ENCODE results near the gene HIPK1. TPM values are rescaled to one million over a fixed set of nuclear protein-coding genes. Genes with fewer than 3 reads are reported as not detected.

Gene HIPK1
- total and polyA plus RNA-seq, 10 of the 15 experiments (the other 5 are each of a cell fraction or from before 2014, with no cell fraction given): 4.2 to 33.9 (median 11.4) TPM

GRCh38 chr1:113895961-113896360 lies 33.2 kb upstream of the HIPK1 start:
- RAD21 ChIA-PET (ENCODE audit: unreplicated experiment): interaction anchor here (0.6 to 1.2 kb wide), 2 partner anchors 15 to 136 kb away, joined by 3 to 4 read pairs; no protein-coding TSS in a partner anchor
- CTCF ChIA-PET: no interaction called here
- H3K79me2 ChIP-seq (ENCODE audit: control insufficient read depth, insufficient read depth, low read length): no peaks in the 10 kb centered on the region; the same call in 1 of the 2 replicates
- H3K27ac ChIP-seq (ENCODE audit: control insufficient read depth, insufficient read depth): no peak overlapping the region
- H3K4me2 ChIP-seq (ENCODE audit: control insufficient read depth, insufficient read depth): no peak overlapping the region
- no peak overlapping the region for H3K9ac ChIP-seq (ENCODE audit: control insufficient read depth, insufficient read depth, low read length)
- H3K27me3 ChIP-seq (replicated peaks in 1 of 2; ENCODE audit: control insufficient read depth in 2 of 2, insufficient read depth in 2 of 2, low read length in 1 of 2): no peaks in the 10 kb centered on the region
- no peak overlapping the region for H2AFZ ChIP-seq (ENCODE audit: control insufficient read depth, low read depth, low read length)
- no peak overlapping the region for H3K4me3 ChIP-seq
- no peaks in the 10 kb centered on the region for H3K9me3 ChIP-seq (replicated peaks; ENCODE audit: control insufficient read depth, insufficient read depth, low read length)
- peaks cover 6 to 12% of the 10 kb centered on the region in 2 experiments; a peak in 3 of 4 replicates for H3K36me3 ChIP-seq (ENCODE audit: control insufficient read depth in 2 of 2, insufficient read depth in 2 of 2, low read length in 1 of 2)
- no peak for ATAC-seq
- no peaks in the 10 kb centered on the region for H4K20me1 ChIP-seq (ENCODE audit: control insufficient read depth, insufficient read depth)
- DNase-seq (ENCODE audit: low read depth, low spot score): no peak
- POLR2A ChIA-PET: interaction anchor here (1.1 kb wide), 1 partner anchor 8 kb away, joined by 3 read pairs; the partner anchor contains the start of gene AP4B1
- WGBS (ENCODE audit: insufficient coverage, insufficient replicate concordance, low lambda C conversion rate, missing lambda C conversion rate): 91% methylated on average over 8 of the region's 8 CpGs
- in situ Hi-C loops (cut with MboI): no loop called here
- intact Hi-C loops (cut with micrococcal nuclease; ENCODE audit: unreplicated experiment): no loop called here
- TF ChIP-seq CHD1 (IDR thresholded peaks at IDR 0.05; ENCODE audit: low read depth, low read length) (no peak), IRF3 (IDR thresholded peaks at IDR 0.05) (no peak), ATF7 (IDR thresholded peaks at IDR 0.05; ENCODE audit: low read depth) (no peak), ZNF274 (IDR thresholded peaks at IDR 0.05; ENCODE audit: insufficient read depth, insufficient read length) (no peak), SIN3A (IDR thresholded peaks at IDR 0.05; ENCODE audit: low read depth, low read length) (no peak), SREBF1 (IDR thresholded peaks at IDR 0.05; ENCODE audit: low read length) (no peak), PKNOX1 (IDR thresholded peaks at IDR 0.05) (no peak), BHLHE40 (IDR thresholded peaks at IDR 0.05; ENCODE audit: borderline replicate concordance in 1 of 2, low read depth in 2 of 2, low read length in 1 of 2) (no peak), RELA (IDR thresholded peaks at IDR 0.05; ENCODE audit: borderline replicate concordance, partially characterized antibody) (no peak)
- no TSS peak for BruUV-seq (replicated peaks)
- SMC1A ChIA-PET (ENCODE audit: uncharacterized antibody, unreplicated experiment): interaction anchor here (1.1 to 2.1 kb wide), 2 partner anchors 8 to 60 kb away, joined by 6 to 7 read pairs; partner anchors contain the start of gene AP4B1
- no peaks in the 10 kb centered on the region for H3K4me1 ChIP-seq (ENCODE audit: control insufficient read depth, insufficient read depth, low read length)
- FAIRE-seq: no peak

Data from GM12878 (cell line).